HG03108 (cell line): ENCODE results near the gene SPEM1.

Experiments
- ATAC-seq: cut with Tn5 transposase; IDR thresholded peaks from one replicate; pipeline ENCODE4 v1.9.1; 2021; ENCODE audit warnings: moderate library complexity; ENCODE audit not compliant: unreplicated experiment

The SPEM1 gene

GRCh38 chr17:7417056-7417655, 3.0 kb upstream of the SPEM1 start:
- no peak for ATAC-seq

GRCh38 chr17:7418472-7419152, 1.5 kb upstream of the SPEM1 start:
- no peak for ATAC-seq

- no peak for ATAC-seq
Observed at GRCh38 chr17:7421186-7421585, 1.1 kb downstream of the SPEM1 start.

GRCh38 chr17:7423679-7424078, 3.6 kb downstream of the SPEM1 start:
- no peak for ATAC-seq

GRCh38 chr17:7425316-7425715, 5.2 kb downstream of the SPEM1 start, which contains the start of gene SPEM2:
SPEM2 (plus strand) TSS chr17:7425616; CDS start chr17:7425689, 73 bp downstream.
- ATAC-seq: no peak

GRCh38 chr17:7425756-7426155, 5.6 kb downstream of the SPEM1 start:
- ATAC-seq: no peak

GRCh38 chr17:7426203-7426863, 6.2 kb downstream of the SPEM1 start:
- ATAC-seq: no peak

GRCh38 chr17:7426896-7427489, 6.9 kb downstream of the SPEM1 start:
- ATAC-seq: no peak

GRCh38 chr17:7427549-7427948, 7.4 kb downstream of the SPEM1 start:
- ATAC-seq: no peak

GRCh38 chr17:7428557-7428956, 8.4 kb downstream of the SPEM1 start, which contains the start of gene SPEM3:
SPEM3 (plus strand) TSS chr17:7428857; CDS start chr17:7428903, 46 bp downstream.
- ATAC-seq: no peak

- no peak for ATAC-seq
Observed at GRCh38 chr17:7429722-7430121, 9.6 kb downstream of the SPEM1 start.

- no peak for ATAC-seq
Observed at GRCh38 chr17:7431231-7431630, 11.1 kb downstream of the SPEM1 start.

GRCh38 chr17:7432296-7432695, 12.2 kb downstream of the SPEM1 start:
- ATAC-seq: no peak

GRCh38 chr17:7435676-7436555, 15.8 kb downstream of the SPEM1 start:
- ATAC-seq: peak; percentile 13

- peak; percentile 39 for ATAC-seq
Observed at GRCh38 chr17:7436556-7437368, 16.6 kb downstream of the SPEM1 start.

- ATAC-seq: no peak
Observed at GRCh38 chr17:7437369-7437863, 17.3 kb downstream of the SPEM1 start.

- ATAC-seq: no peak
Observed at GRCh38 chr17:7437950-7438614, 18.0 kb downstream of the SPEM1 start.

- no peak for ATAC-seq
Observed at GRCh38 chr17:7438656-7439460, 18.7 kb downstream of the SPEM1 start.
